H1 (cell line): ENCODE measurements around the gene PRCP. TPM values are rescaled to one million over a fixed set of nuclear protein-coding genes. Genes with fewer than 3 reads are reported as not detected.

ENCODE experiments used
- CTCF ChIA-PET: fragments of 300-600 bp; sonication (Branson Sonifier 250); formaldehyde crosslinking; loops from one replicate; lab custom pipeline; 2021; ENCODE audit not compliant: partially characterized antibody; lab: Charles Lee
- POLR2A ChIA-PET: fragments of 300-600 bp; sonication (Branson Sonifier 250); formaldehyde crosslinking; loops from one replicate; lab custom pipeline; 2021; ENCODE audit warnings: inconsistent platforms; ENCODE audit not compliant: partially characterized antibody; lab: Charles Lee
- DNase-seq, 2 experiments: peaks; one replicate each; pipeline versions ENCODE4 v3.0.0 to v3.0.0-alpha.2; 2010 to 2022; ENCODE audit warnings: low spot score in 2 of 2, low read depth in 1 of 2, mixed read lengths in 1 of 2
- FAIRE-seq: peaks from 2 replicates; lab custom pipeline; 2011; peaks lifted over from hg19 to GRCh38; lab: Jason Lieb, UNC
- H2AFZ ChIP-seq: 2 replicates; pipeline ENCODE4 v1.8.1; 2012; ENCODE audit warnings: low read length, inconsistent platforms
- H2AK5ac ChIP-seq: 2 replicates; pipeline ENCODE4 v1.6.1; 2013; ENCODE audit warnings: low read depth, low read length
- H2BK120ac ChIP-seq: replicated peaks from 2 replicates; pipeline ENCODE3; 2013; ENCODE audit warnings: low read depth, low read length, inconsistent platforms
- H2BK12ac ChIP-seq: 2 replicates; pipeline ENCODE4 v1.6.1; 2013; ENCODE audit warnings: low read depth, low read length
- H2BK15ac ChIP-seq: 2 replicates; pipeline ENCODE4 v1.6.1; 2013; ENCODE audit warnings: low read length
- H2BK20ac ChIP-seq: 2 replicates; pipeline ENCODE4 v1.6.1; 2013; ENCODE audit warnings: low read length
- H2BK5ac ChIP-seq: 2 replicates; pipeline ENCODE4 v1.6.1; 2013; ENCODE audit warnings: low read depth, low read length
- H3K14ac ChIP-seq: 2 replicates; pipeline ENCODE4 v1.6.1; 2013; ENCODE audit warnings: inconsistent platforms; ENCODE audit not compliant: insufficient read length
- H3K18ac ChIP-seq: 2 replicates; pipeline ENCODE4 v1.6.1; 2013; ENCODE audit warnings: low read length; ENCODE audit errors: extremely low read depth
- H3K23ac ChIP-seq: 2 replicates; pipeline ENCODE4 v1.6.1; 2013; ENCODE audit warnings: inconsistent platforms; ENCODE audit not compliant: insufficient read length
- H3K23me2 ChIP-seq: 2 replicates; pipeline ENCODE4 v1.6.1; 2013; ENCODE audit warnings: low read depth, low read length
- H3K27ac ChIP-seq: 2 replicates; pipeline ENCODE4 v1.6.1; 2011; ENCODE audit warnings: low read depth, low read length, inconsistent platforms
- H3K27me3 ChIP-seq, 4 experiments: replicated peaks in 1 of 4; 1 replicate in 1 of 4; 2 replicates in 3 of 4; pipeline versions ENCODE4 v1.6.1 to v1.8.1; 2011 to 2013; ENCODE audit warnings: low read length in 3 of 4, mild to moderate bottlenecking in 3 of 4, inconsistent platforms in 2 of 4, mixed read lengths in 2 of 4, moderate library complexity in 1 of 4; ENCODE audit not compliant: control insufficient read depth in 3 of 4, insufficient read depth in 3 of 4; ENCODE audit errors: extremely low read depth in 1 of 4
- H3K36me3 ChIP-seq, 4 experiments: 2 replicates each; pipeline versions ENCODE4 v1.6.1 to v1.8.1; 2011 to 2013; ENCODE audit warnings: mild to moderate bottlenecking in 4 of 4, low read length in 3 of 4, moderate library complexity in 2 of 4, control low read depth in 1 of 4, inconsistent platforms in 1 of 4; ENCODE audit not compliant: insufficient read depth in 4 of 4, control insufficient read depth in 2 of 4
- H3K4ac ChIP-seq: replicated peaks from 2 replicates; pipeline ENCODE3; 2013; ENCODE audit warnings: low read length, low read depth, mixed read lengths, inconsistent platforms; ENCODE audit not compliant: insufficient read length
- H3K4me1 ChIP-seq, 4 experiments: replicated peaks in 1 of 4; 1 replicate in 1 of 4; 2 replicates in 3 of 4; pipeline versions ENCODE4 v1.6.1 to v1.8.1; 2011 to 2013; ENCODE audit warnings: low read length in 3 of 4, inconsistent platforms in 2 of 4, mixed read lengths in 1 of 4; ENCODE audit not compliant: insufficient read depth in 4 of 4, control insufficient read depth in 3 of 4
- H3K4me2 ChIP-seq, 2 experiments: 2 replicates each; pipeline versions ENCODE4 v1.6.1 to v1.8.1; 2011 to 2013; ENCODE audit warnings: low read depth in 2 of 2, low read length in 2 of 2, control low read depth in 1 of 2, inconsistent platforms in 1 of 2, mild to moderate bottlenecking in 1 of 2; ENCODE audit not compliant: insufficient read depth in 1 of 2
- H3K4me3 ChIP-seq, 4 experiments: fragments of 200-600, 300-600 bp in 1 of 4; sonication (generic), shearing (Covaris generic), sonication (Bioruptor Twin) in 1 of 4; 2 replicates each; pipeline versions ENCODE4 v1.5.1 to v1.8.1; 2011 to 2016; ENCODE audit warnings: low read length in 4 of 4, low read depth in 3 of 4, control low read depth in 2 of 4, inconsistent platforms in 2 of 4, mild to moderate bottlenecking in 2 of 4, mixed read lengths in 1 of 4, moderate library complexity in 1 of 4; ENCODE audit not compliant: insufficient read depth in 2 of 4; ENCODE audit errors: extremely low read depth in 1 of 4
- H3K56ac ChIP-seq: replicated peaks from 2 replicates; pipeline ENCODE3; 2013; ENCODE audit warnings: low read depth, mild to moderate bottlenecking, mixed read lengths, low read length, inconsistent platforms; ENCODE audit not compliant: insufficient read length
- H3K79me1 ChIP-seq: 2 replicates; pipeline ENCODE4 v1.6.1; 2013; ENCODE audit warnings: low read depth, low read length, control low read depth
- H3K79me2 ChIP-seq, 2 experiments: 2 replicates each; pipeline versions ENCODE4 v1.6.1 to v1.8.1; 2012 to 2013; ENCODE audit warnings: low read length in 2 of 2, mild to moderate bottlenecking in 2 of 2, inconsistent platforms in 1 of 2; ENCODE audit not compliant: insufficient read depth in 2 of 2, control insufficient read depth in 1 of 2
- H3K9ac ChIP-seq, 4 experiments: replicated peaks in 1 of 4; 1 replicate in 1 of 4; 2 replicates in 3 of 4; pipeline versions ENCODE4 v1.6.1 to v1.8.1; 2011 to 2013; ENCODE audit warnings: low read depth in 3 of 4, low read length in 3 of 4, control low read depth in 2 of 4, mild to moderate bottlenecking in 2 of 4, moderate library complexity in 2 of 4, inconsistent platforms in 1 of 4; ENCODE audit errors: extremely low read depth in 1 of 4
- H3K9me3 ChIP-seq, 2 experiments: 2 replicates each; pipeline versions ENCODE4 v1.6.1 to v1.8.1; 2012 to 2013; ENCODE audit warnings: mild to moderate bottlenecking in 2 of 2, moderate library complexity in 2 of 2, control low read depth in 1 of 2, inconsistent platforms in 1 of 2, low read depth in 1 of 2, low read length in 1 of 2, mixed read lengths in 1 of 2; ENCODE audit not compliant: insufficient read depth in 2 of 2
- H4K20me1 ChIP-seq, 2 experiments: replicated peaks in 1 of 2; 2 replicates each; pipeline versions ENCODE3 to v1.8.1; 2011 to 2013; ENCODE audit warnings: inconsistent platforms in 2 of 2, low read length in 2 of 2, mild to moderate bottlenecking in 1 of 2; ENCODE audit not compliant: insufficient read depth in 2 of 2, control insufficient read depth in 1 of 2
- H4K5ac ChIP-seq: 2 replicates; pipeline ENCODE4 v1.6.1; 2013; ENCODE audit warnings: low read length, low read depth, mixed read lengths, inconsistent platforms; ENCODE audit not compliant: insufficient read length
- H4K8ac ChIP-seq: 2 replicates; pipeline ENCODE4 v1.8.0; 2013; ENCODE audit warnings: mild to moderate bottlenecking, moderate library complexity, low read length, inconsistent platforms; ENCODE audit not compliant: insufficient read depth; ENCODE audit errors: extremely low read depth
- H4K91ac ChIP-seq: replicated peaks from 2 replicates; pipeline ENCODE3; 2013; ENCODE audit warnings: low read length, mixed read lengths, inconsistent platforms; ENCODE audit not compliant: insufficient read length
- BRCA1 ChIP-seq: IDR thresholded peaks from 2 replicates; pipeline ENCODE4 v1.6.1; 2012; ENCODE audit warnings: low read depth, low read length, improper control_type of control experiment
- FOSL1 ChIP-seq: IDR thresholded peaks from 2 replicates; pipeline ENCODE4 v1.6.1; 2011; ENCODE audit warnings: mild to moderate bottlenecking, low read depth, low read length, moderate library complexity; ENCODE audit not compliant: insufficient read depth
- HDAC2 ChIP-seq, 2 experiments: fragments of 300-600 bp in 1 of 2; sonication (generic) in 1 of 2; IDR thresholded peaks; 2 replicates each; pipeline ENCODE4 v1.6.1; 2011 to 2012; ENCODE audit warnings: low read depth in 2 of 2, low read length in 2 of 2, mild to moderate bottlenecking in 2 of 2, moderate library complexity in 2 of 2, borderline replicate concordance in 1 of 2, inconsistent platforms in 1 of 2
- SP1 ChIP-seq: IDR thresholded peaks from 2 replicates; pipeline ENCODE4 v1.6.1; 2011; ENCODE audit warnings: low read depth, low read length
- SP4 ChIP-seq: IDR thresholded peaks from 2 replicates; pipeline ENCODE4 v1.6.1; 2012; ENCODE audit warnings: low read length, inconsistent platforms
- SRF ChIP-seq: IDR thresholded peaks from 2 replicates; pipeline ENCODE4 v1.6.1; 2011; ENCODE audit warnings: mild to moderate bottlenecking, low read depth, low read length, moderate library complexity
- TBP ChIP-seq: IDR thresholded peaks from 2 replicates; pipeline ENCODE4 v1.6.1; 2011; ENCODE audit warnings: low read depth, low read length, improper control_type of control experiment
- WGBS, 2 experiments: shearing (Covaris generic) in 1 of 2; methylation state at CpG; one replicate each; pipeline versions ENCODE4 v1.1.6 to v1.1.7; 2013 to 2015; ENCODE audit warnings: low lambda C conversion rate in 2 of 2, mixed read lengths in 2 of 2, inconsistent platforms in 1 of 2, low coverage in 1 of 2, missing lambda C conversion rate in 1 of 2; ENCODE audit not compliant: insufficient replicate concordance in 2 of 2, insufficient coverage in 1 of 2, insufficient read length in 1 of 2; ENCODE audit errors: extremely low coverage in 1 of 2, missing lambda C conversion rate in 1 of 2; 5-methylcytosine and 5-hydroxymethylcytosine counted together
- polyA plus RNA-seq, 7 experiments: library from polyadenylated mRNA; depleted of rRNA in 3 of 7; stranded (reverse) in 5 of 7; unstranded in 2 of 7; fragments of >200 nt in 5 of 7; fragments of 200-250 nt in 2 of 7; gene quantifications; 1 replicate in 5 of 7; 2 replicates in 1 of 7; 4 replicates in 1 of 7; pipeline versions ENCODE4 v1.2.1 to v1.2.3, GENCODE V29; 2011 to 2013; ENCODE audit warnings: missing spikeins in 2 of 7, mixed read lengths in 2 of 7
- total RNA-seq: library from RNA; stranded (reverse); fragmentation: NEBNext Ultra II Directional; extraction: Animal tissue kit (Norgen Biotek cat#: 25700); gene quantifications from 2 replicates; pipeline ENCODE4 v1.2.1, GENCODE V29; 2021

PRCP gene
- total and polyA plus RNA-seq, 2 of the 8 experiments (the other 6 are each of a cell fraction or from before 2014, with no cell fraction given) = 63.8 to 84.4 TPM

GRCh38 chr11:82899957-82900276 is 313 bp downstream of the PRCP start:
- no peak for FAIRE-seq
- peaks cover 0 to 7% (median 5%) of the 10 kb centered on the region in 4 experiments; a peak in 5 of 7 replicates for H3K4me1 ChIP-seq
- H3K4me2 ChIP-seq = peak overlapping the region; percentile 98 to 100
- H3K23ac ChIP-seq = no peak overlapping the region
- no peaks in the 10 kb centered on the region for H3K9me3 ChIP-seq
- H2BK15ac ChIP-seq = no peak overlapping the region
- peaks cover 12 to 57% of the 10 kb centered on the region in 2 experiments for H3K79me2 ChIP-seq
- peak overlapping the region; percentile 95 for H3K18ac ChIP-seq
- 2% methylated on average over 11 of the region's 11 CpGs; no CpG with 5 or more reads in 1 of the 2 experiments for WGBS, 2 experiments
- ChIA-PET CTCF (interaction anchor here (0.7 to 8.2 kb wide), 8 partner anchors 11 to 214 kb away, joined by 3 to 82 read pairs (median 4); no protein-coding TSS in a partner anchor), POLR2A (interaction anchor here (0.9 to 2.9 kb wide), 5 partner anchors 11 to 257 kb away, joined by 3 to 13 read pairs (median 7); partner anchors contain the start of gene PCF11)
- H3K4me3 ChIP-seq = peak overlapping the region; percentile 79 to 97 (median 87)
- no peaks in the 10 kb centered on the region for H3K27me3 ChIP-seq
- H3K9ac ChIP-seq = peak overlapping the region in 3 of 4 experiments; percentile 64 to 85 (median 71); a peak in 6 of 7 replicates
- no peak overlapping the region for H2BK20ac ChIP-seq
- no peak overlapping the region for H3K4ac ChIP-seq
- no peak overlapping the region for H3K14ac ChIP-seq
- H3K23me2 ChIP-seq = peaks cover 13% of the 10 kb centered on the region
- no peak overlapping the region for H2BK120ac ChIP-seq
- H4K20me1 ChIP-seq = peaks cover 0 to 3% of the 10 kb centered on the region in 2 experiments
- peak overlapping the region; percentile 21 for H3K56ac ChIP-seq
- no peak overlapping the region for H2AK5ac ChIP-seq
- H3K36me3 ChIP-seq = peaks cover 0 to 2% (median 0%) of the 10 kb centered on the region in 4 experiments; a peak in 2 of 8 replicates
- peak overlapping the region; percentile 99 for H2AFZ ChIP-seq
- peak overlapping the region; percentile 4; the same call in 1 of the 2 replicates for H4K8ac ChIP-seq
- H2BK12ac ChIP-seq = no peak overlapping the region
- no peak for DNase-seq
- peak overlapping the region; percentile 8 for H4K5ac ChIP-seq
- no peak overlapping the region for H4K91ac ChIP-seq
- peak overlapping the region; percentile 43; the same call in 1 of the 2 replicates for H3K27ac ChIP-seq
- 0 out of 2 replicates have a peak overlapping the region, but pooled peaks have one; percentile 20 for H2BK5ac ChIP-seq
- H3K79me1 ChIP-seq = peaks cover 3% of the 10 kb centered on the region
- no peak for TF ChIP-seq SRF
- TF ChIP-seq SP1 = no peak
- TF ChIP-seq HDAC2 (IDR thresholded peaks at IDR 0.05; ENCODE audit: borderline replicate concordance in 1 of 2, low read depth in 2 of 2, low read length in 2 of 2) = no peak
- TF ChIP-seq TBP = no peak
- no peak for TF ChIP-seq BRCA1
- no peak for TF ChIP-seq FOSL1
- TF ChIP-seq SP4 = no peak
